ENCODE results near the gene MAP2K2. TPM values are rescaled to one million over a fixed set of nuclear protein-coding genes. Genes with fewer than 3 reads are reported as not detected.

Gene MAP2K2
- total and polyA plus RNA-seq, 9 of the 15 experiments (the other 6 are each of a cell fraction or from before 2014, with no cell fraction given): 1.0 to 151 (median 58.3) TPM

- TF ChIP-seq MGA (IDR thresholded peaks at IDR 0.05) (peak; percentile 93), ARID1B (IDR thresholded peaks at IDR 0.05) (no peak), ILK (tag; IDR thresholded peaks at IDR 0.05; ENCODE audit: borderline replicate concordance, low read depth) (no peak), NFE2 (IDR thresholded peaks at IDR 0.05; ENCODE audit: low read depth) (no peak), RERE (CRISPR knock-in tag; IDR thresholded peaks at IDR 0.05; ENCODE audit: borderline replicate concordance) (no peak), TOE1 (IDR thresholded peaks at IDR 0.05; ENCODE audit: borderline replicate concordance) (no peak), TOE1 (CRISPR knock-in tag; IDR thresholded peaks at IDR 0.05; ENCODE audit: borderline replicate concordance, low read depth) (0 out of 2 replicates have a peak, but pooled peaks have one; percentile 47), XRCC5 (IDR thresholded peaks at IDR 0.05; ENCODE audit: low read depth, low read length) (peak; percentile 60; the same call in 1 of the 2 replicates)
Observed at GRCh38 chr19:4123615-4124568, at the start of gene MAP2K2 (continued).
